NCI-H1092 treated with DMSO at 0.1 percent for 48 hours (cell line): ENCODE results near the gene SMIM45.

ENCODE experiments used
- DNase-seq: peaks from one replicate; lab custom pipeline; 2025; lab: John Stamatoyannopoulos, UW

SMIM45 gene

GRCh38 chr22:41969110-41969646, 17.2 kb downstream of the SMIM45 start, which contains the start of gene SEPTIN3:
TSS of gene SEPTIN3 (plus strand) at chr22:41969443. CDS start at chr22:41971493, 2,050 bp downstream.
- DNase-seq = no peak

- DNase-seq = no peak
Measured at GRCh38 chr22:41970601-41971000, 18.7 kb downstream of the SMIM45 start.

DNA sequence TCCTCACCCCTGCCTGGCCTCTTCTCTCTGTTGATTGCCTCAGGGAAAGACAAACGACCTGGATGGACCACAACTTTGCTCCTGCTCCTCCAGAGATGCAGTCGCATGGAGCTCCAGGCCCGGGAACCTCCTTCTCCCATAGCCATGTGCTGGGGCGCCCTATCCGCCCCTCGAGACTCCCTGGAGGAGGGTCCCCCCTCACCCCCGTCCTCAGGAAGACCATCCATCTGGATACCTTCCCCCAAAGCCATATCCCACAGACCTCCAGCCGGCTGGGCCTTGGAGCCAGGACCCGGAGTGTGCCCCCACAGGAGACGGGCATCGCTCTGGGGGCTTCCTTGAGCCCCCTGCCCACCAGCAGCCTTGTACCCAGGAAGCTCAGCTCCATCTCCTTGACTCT, 19.5 kb downstream of the SMIM45 start:
- no peak for DNase-seq

GRCh38 chr22:41974691-41975290, 22.8 kb downstream of the SMIM45 start:
- no peak for DNase-seq

- DNase-seq = no peak
Measured at GRCh38 chr22:41975299-41976069, 23.5 kb downstream of the SMIM45 start.

DNA sequence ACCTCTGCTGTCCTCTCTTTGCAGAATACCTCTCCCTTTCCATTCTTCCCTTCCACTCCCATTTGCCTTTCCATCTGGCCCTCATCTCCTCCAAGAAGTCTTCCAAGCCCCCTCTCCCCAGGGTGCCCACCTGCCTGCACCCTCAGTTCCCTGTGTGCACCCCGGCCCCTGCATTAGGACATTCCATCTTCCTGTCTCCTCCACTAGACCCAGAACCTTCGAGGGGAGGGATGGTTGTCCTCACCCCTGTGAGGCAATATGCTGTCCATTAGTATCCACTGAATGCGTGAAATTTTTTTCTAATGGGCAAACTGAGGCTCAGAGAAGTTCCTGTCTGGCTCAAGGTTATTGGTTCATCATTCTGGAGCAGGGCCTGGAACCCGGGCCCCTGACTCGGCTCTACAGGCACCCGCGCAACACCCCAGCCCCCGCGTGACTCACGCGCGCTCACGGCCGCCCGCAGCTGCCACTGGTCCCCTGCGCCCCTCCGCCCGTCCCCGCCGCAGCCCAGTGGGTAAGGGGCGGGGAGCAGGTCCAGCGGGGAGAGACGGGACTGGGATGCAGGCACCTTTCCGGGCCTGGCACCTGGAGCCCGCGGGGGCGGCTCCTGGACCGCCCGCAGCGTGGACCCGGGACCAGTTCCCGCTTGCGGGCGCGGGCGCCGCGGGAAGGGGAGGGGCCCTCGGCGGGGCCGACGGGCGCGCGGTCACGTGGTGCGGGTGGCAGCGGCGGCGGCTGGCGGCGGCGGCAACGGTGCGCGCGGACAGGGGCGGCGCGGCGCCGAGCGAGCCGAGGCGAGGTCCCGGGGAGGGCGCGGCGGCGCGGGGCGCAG, 24.3 kb downstream of the SMIM45 start:
- peak; percentile 40 for DNase-seq

GRCh38 chr22:41976961-41977566, 25.1 kb downstream of the SMIM45 start:
- peak; percentile 49 for DNase-seq

- DNase-seq = no peak
Measured at GRCh38 chr22:41978732-41979131, 26.8 kb downstream of the SMIM45 start.

GRCh38 chr22:41979423-41980250, 27.7 kb downstream of the SMIM45 start:
- DNase-seq = no peak

GRCh38 chr22:41982865-41983264, 30.9 kb downstream of the SMIM45 start:
- no peak for DNase-seq

GRCh38 chr22:41983513-41984405, 31.8 kb downstream of the SMIM45 start:
- DNase-seq = no peak

GRCh38 chr22:41987276-41987675, 35.3 kb downstream of the SMIM45 start:
- no peak for DNase-seq

GRCh38 chr22:41989246-41989645, 37.3 kb downstream of the SMIM45 start:
- no peak for DNase-seq

- no peak for DNase-seq
Measured at GRCh38 chr22:41991111-41991510, 39.2 kb downstream of the SMIM45 start.

DNA sequence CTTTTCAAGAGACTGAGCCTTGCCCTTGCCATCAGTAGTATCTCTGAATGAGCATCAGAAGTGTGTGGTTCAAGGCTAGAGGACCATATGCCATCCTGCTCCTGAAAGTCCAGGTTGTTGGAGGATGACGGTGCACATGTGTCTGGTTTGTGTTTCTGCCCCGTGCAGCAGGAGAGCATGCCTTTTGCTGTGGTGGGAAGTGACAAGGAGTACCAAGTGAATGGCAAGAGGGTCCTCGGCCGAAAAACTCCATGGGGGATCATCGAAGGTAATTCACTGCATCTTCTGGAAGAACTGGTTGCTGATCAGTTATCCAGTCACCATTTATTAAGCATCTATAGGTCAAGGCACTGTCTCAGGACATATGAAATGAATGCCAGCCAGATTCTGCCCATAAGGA, 40.5 kb downstream of the SMIM45 start:
- DNase-seq = no peak

GRCh38 chr22:41995211-41995610, 43.3 kb downstream of the SMIM45 start:
- no peak for DNase-seq

GRCh38 chr22:41996826-41997225, 44.9 kb downstream of the SMIM45 start:
- no peak for DNase-seq

- DNase-seq = no peak
Measured at GRCh38 chr22:41998361-41999261, 46.7 kb downstream of the SMIM45 start, which contains the start of gene WBP2NL. TSS of gene WBP2NL (plus strand) at chr22:41998788. CDS start at chr22:41998819, 31 bp downstream.

- no peak for DNase-seq
Measured at GRCh38 chr22:42000466-42000865, 48.5 kb downstream of the SMIM45 start.
